Measurements from ENCODE around the gene SEMA7A.

SEMA7A gene

DNA sequence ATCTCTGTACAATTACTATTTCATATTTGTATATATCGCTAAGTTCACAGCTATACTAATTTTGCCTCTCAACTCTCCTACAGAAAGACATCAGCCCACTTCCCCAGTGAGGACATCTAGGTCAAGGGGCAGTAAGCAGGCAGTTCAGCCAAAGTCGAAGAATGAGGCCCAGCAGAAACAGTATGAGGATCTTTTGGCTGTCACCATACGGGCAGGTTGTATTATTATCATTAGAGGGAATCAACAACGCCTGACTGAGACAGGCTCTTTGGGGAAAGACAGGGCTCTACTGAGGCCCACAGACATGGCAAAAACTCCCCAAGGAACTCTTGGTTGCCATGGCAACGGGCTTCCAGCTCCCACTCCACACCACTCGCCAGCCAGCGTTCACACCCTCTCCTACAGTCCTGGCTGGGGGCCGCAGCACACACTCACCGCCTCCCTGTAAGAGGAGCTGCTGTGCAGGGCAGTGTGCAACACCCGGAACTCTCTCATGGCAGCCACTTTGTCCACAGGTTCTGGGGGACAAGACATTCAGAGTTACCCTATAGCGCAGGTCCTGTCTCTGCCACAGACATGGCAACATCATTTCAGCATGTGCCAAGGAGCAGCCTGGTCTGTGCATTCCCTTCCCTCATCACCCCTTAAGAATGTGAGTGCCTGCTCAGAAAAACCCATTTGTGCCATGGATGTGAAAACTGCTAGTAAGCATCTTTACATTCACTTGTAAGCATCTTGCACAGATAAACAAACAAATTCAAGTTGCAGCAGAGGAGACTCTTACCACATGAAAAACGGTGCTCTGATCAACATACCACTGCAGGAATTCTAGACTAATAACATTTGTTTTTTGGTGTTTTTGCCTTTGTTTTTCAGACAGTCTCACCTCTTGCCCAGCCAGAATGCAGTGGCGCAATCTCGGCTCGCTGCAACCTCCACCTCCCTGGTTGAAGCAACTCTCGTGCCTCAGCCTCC is 18.4 kb upstream of the SEMA7A start:
- DNase-seq (ENCODE audit: low spot score): no peak

DNA sequence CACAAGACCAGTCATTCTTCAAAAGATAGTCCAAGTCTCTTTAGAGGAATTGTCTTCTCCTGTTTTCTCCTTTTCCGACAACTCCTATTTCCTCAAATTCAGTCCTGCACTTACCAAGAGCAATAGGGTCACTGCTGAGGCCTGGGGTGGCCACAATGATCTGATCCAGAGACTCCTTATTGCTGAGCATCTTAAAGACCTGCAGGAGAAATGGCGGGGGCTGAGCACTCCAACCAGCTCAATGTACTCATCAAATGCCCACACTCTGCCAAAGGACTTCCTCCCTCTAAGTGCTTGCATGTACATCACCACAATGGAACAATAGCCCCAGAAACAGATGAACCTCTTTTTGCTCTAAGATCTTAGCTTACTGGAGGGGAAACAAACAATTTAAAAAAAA is 17.6 kb upstream of the SEMA7A start:
- no peak for DNase-seq (ENCODE audit: low spot score)

DNA sequence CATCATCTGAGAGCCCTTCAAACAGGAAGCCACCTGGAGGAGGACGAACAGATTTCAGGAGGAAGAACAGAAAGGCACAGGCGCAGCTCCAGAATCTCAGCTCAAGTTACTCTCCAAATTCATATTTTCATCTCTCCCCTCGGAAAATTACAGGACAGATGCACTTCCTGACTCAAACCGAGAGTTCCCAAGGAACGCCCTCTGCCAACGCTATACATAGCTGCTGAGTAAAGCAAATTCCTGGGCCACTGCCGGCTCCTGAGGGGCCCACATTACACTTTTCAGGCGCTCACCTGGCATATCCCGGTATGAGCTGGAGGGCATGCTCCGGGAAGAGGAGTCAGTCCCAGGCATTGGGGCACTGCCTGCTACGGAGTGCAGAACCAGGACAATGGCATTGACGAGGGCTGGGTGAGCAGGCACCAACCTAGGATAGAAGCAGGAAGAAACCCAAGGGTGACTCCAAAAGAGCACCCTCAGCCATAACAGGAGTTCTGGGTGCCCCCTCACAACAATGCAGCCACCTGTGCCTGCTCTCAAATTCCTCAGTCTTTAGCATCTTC is 16.0 kb upstream of the SEMA7A start:
- DNase-seq (ENCODE audit: low spot score): no peak

DNA sequence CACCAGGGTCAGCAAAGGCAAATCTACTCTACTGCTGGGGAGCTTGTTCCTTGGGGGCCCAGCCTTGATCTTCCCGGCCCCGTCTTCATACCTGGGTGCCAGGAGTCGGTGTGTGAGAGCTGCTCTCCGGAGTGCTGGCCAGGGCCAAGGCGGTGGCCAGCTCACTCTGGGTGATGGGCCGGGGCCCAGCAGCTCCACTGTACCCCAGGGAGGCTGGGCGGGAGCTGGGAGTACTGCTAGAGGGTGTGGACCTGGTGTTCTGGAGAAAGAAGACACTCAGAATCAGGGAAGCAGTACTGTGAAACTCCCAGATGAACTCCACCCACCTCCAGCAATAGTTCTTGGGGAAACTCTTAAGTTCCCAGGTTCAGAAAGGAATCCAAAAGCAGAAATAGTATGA is 15.3 kb upstream of the SEMA7A start:
- no peak for DNase-seq (ENCODE audit: low spot score)

DNA sequence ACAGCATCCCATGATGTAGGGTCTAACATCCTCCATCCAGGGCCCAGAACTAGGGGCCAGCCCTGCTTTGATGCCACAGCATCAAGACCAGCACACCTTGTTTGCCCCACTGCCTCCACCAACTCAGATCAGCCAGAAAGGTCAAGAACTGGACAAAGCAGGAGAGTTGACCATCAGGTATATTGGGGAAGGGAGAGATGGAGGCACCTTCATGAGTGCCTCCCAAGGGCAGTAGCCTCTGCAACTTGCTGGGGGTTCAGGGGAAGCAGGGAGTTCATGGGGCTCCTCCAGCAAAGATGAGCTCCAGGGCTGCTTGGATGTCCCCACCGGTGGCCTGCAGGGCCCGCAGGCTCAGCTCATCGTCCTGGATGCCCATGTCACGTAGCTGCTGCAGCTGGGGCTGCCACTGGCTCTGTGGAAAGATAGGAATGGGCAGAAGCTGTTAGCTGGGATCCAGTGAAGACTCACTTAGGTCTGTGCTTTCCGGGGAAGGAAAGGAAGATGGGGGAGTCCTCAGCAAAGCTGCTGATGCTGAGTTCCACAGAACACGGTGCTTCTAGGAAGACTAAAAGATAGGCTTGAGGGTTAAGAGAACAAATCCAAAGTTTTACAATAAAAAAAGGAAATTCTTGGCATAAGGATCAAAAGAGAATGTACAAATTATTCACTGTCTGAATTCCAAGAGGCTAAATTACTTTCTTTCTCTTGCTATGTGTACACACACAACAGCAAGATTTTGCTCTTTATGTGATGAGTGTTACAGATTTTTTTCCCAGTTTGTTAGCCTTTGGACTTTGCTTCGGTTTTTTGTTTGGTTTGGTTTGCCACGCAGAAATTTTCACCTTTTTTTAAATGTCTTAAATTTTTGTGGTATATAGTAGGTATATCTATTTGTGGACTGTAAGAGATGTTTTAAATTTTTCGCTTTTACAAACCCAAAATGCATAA is 12.3 kb upstream of the SEMA7A start:
- no peak for DNase-seq (ENCODE audit: low spot score)

DNA sequence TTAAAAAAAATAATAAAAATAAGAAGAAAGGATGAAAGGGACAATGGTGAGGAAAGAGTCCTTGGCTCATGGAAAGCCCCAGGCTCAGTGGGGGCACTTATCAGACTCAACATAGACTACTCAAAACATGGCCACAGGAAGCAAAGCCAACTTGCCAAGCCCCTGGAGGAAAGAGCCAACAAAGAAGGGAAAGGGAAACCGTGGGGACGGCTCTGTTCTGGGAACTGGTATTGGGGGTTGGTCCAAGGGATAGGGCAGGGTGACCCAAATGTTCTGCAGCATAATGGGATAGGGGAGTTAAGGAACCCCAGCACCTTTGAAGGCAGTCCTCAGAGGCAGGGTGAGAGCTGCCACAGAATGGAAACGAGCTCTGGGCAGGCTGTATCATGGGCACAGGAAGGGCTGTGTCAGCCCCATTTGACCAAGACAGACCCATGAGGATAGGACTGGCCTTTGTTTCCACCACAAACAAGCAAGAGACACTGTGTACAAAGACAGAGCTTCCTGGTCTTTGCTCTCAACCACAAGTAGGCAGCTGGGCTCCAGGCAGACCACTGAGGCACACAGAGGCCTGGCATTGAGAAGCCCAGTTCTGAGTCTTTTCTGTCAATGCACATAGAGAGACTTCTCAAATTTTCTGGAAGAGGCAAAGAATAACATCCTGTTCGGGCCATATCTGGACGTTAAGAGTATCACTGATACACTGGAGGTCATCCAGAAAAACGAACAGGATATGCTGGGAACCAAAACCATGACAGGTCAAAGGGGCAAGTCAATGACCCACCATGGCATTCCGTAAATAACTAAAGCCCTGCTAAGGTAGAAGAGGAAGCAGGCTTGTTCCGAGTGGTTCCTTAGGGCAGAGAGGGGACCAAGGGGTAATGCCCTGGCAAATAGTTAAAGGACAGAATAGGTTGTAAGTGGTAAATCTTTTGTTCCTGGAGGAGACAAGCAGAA is 10.6 kb upstream of the SEMA7A start:
- DNase-seq (ENCODE audit: low spot score): no peak

DNA sequence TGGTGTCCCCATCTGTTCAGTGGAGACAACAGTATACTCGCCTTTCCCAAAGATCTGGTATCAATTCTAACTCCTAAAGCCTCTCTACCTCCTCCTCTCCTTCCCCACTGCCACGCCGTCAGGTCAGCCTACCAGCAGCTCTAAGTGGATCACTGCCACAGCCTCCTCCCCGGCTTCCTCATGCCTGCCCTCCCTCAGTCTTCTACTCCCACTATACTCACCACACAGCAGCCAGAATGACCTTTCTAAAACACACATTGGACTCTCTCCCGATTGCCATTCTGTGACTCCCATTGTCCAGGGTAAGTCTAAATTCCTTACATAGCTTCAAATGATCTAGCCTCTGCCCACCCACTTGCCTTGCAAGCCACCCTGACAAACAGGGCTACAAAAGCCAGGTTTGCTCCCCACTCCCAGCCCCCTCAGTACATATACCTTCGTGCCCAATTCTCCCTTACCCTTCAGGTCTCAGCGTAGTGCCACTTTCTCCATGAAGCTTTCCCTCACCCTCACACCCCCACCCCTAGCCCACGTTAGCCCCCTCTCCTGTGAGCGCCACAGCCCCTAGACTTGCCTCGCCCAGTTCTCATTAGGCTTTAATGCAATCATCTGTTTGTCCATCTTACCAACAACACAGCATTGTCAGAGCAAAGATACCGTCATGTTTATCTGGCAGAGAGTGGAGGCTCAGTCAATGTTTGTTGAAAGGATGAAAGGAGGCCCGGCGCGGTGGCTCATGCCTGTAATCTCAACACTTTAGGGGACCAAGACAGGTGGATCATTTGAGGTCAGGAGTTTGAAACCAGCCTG is 9.5 kb upstream of the SEMA7A start:
- DNase-seq (ENCODE audit: low spot score): no peak

DNA sequence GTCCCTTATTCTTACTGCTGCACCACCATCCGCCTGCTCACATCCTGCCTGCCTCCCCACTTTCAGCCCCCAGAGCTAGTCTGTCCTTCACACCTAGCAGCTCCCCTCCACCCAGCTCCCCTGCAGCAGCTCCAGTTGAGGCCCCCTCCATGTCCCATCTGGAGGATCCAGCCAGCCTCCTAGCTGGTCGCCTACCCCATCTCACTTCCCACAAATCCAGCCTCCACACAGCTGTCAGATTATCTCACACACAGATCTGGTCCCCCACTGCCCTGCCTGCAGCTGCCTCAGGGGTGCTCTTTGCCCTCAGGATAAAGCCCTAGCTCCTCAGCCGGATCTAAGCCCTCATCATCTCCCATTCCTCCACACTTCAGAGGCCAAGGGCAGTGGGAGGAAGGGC is 8.8 kb upstream of the SEMA7A start:
- DNase-seq (ENCODE audit: low spot score): no peak

DNA sequence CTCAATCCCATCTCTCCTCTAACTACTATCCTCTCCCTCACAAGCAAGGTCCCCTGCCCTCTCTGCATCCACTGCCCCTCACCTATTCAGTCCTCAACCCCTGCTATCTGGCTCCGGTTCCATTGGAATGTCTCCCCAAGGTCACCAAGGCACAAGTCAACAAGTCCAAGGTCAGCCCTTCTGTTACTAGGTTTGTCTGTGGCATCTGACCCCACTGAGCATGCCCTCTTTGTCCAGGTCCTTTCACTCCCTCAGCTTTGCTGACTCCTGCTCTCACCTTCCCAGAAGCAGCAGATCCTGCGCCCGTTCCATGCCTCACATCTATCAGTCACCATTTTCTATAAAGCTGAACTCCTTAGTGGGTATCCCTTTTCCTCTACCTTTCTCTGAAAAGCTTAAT is 8.3 kb upstream of the SEMA7A start:
- DNase-seq (ENCODE audit: low spot score): no peak

DNA sequence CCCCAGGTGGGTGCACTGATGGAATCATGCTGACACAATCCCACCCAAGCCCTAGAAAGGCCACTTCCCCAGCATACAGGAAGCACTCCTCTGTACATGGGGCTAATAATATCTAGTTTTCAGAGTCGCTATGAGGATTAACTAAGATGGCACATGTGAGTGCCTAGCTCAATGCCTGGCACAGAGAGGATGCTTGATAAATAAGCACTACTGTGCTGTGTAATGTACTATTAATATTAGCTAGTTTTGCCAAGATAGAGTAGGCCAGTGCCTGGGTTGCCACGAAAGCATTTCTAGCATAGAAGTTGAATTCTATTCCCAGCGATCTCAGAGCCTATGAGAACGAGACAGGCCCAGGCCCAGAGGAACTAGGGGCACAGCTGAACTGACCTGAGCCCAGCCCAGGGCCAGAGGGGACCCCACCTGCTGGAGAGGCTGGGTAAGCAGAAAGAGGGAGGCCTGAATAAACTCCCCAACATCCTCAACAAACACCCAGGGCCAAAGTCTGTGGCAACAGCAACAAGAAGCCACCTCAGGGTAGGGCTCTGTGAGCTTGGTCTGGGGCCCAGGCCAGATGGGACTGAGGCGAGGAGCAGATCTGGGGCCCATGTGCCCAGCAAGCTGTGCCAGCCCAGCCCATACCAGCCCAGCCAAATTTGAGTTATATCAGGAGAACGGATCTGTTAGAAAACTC is 7.6 kb upstream of the SEMA7A start:
- no peak for DNase-seq (ENCODE audit: low spot score)

DNA sequence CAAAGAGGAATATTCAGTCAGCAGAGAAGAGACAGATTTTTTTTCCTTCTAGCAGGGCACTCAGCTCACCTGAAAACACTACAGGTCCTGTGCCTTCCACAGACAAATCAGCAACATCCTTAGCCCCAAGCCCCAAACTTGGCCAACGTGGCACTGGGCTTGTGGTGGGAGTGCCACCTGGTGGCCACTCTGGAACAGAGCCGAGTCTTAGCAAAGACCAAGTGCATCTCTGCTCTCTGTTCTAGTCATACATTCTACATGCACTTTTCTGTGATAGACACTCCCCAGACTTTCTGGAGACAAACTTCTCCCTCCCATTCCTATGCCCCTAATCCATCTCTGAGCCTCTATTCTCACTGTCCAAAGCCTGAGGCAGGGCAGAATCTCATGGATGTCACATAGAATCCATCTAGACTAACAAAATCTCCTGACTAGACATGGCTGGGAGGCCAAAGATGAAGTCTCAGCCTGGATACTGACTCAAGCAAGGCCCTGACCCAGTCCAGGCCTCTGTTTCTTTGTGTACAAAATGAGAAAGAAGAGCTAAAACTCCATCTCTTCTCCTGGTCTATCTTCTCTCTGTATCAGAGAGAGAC is 5.1 kb upstream of the SEMA7A start:
- peak; percentile 82 for DNase-seq (ENCODE audit: low spot score)

DNA sequence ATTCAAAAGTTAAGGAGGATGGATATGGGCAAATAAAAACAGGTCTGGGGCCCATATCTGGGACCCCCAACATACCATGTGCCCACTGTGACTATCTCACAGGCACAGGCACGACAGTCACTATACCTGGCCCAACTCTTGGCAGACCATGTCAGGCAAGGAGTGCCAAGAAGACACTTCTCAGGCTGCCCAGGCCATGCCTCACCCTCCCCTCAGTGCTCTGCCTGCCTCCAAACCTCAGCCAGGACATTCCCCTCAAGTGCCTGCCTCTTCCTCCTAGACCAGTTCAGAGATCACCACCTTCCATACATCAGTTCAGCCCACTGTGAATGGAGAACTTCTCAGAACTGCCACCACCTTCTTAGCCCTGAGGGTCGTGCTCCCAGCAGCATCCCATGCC is 4.4 kb upstream of the SEMA7A start:
- no peak for DNase-seq (ENCODE audit: low spot score)

DNA sequence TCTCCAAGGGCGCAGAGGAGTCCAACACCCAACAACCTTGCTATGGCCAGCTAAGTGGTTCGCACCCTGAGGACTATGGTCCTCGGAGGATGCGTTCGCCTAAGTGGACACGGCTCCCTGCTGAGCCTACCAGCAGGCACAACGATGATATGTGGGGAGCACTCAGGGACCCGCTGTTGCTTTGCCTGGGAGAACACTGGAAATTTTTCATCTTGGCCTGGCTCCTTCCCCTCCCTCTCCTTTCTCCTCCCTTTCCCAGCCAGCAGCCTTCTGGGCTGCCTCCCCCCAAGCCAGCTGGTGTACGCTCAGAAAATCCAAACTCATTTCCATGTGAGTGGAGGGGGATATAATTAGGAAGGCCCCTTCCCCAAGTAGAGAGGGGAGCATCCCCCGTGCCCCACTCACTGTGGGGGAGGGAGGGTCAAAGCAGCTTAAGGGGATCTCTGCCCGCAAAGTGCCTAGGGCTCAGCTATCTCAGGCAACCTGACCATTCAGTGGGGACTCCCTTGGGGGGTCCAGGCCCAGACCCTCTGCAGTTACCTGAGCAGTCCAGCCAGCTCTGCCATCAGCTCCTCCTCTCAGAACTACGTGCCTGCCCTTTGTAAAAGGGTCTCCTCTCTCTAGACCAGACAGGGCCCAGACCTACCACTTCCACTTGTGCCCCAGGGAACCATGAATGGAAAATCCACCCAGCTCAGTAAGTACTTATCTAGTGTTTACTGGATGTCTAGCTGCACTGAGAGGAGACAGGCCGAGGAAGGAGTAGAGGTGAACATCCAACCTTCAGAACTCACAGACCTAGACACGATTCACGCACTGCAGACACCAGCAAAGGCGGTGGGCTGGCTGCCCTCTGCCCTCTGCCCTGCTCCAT is 742 bp upstream of the SEMA7A start:
- no peak for DNase-seq (ENCODE audit: low spot score)

DNA sequence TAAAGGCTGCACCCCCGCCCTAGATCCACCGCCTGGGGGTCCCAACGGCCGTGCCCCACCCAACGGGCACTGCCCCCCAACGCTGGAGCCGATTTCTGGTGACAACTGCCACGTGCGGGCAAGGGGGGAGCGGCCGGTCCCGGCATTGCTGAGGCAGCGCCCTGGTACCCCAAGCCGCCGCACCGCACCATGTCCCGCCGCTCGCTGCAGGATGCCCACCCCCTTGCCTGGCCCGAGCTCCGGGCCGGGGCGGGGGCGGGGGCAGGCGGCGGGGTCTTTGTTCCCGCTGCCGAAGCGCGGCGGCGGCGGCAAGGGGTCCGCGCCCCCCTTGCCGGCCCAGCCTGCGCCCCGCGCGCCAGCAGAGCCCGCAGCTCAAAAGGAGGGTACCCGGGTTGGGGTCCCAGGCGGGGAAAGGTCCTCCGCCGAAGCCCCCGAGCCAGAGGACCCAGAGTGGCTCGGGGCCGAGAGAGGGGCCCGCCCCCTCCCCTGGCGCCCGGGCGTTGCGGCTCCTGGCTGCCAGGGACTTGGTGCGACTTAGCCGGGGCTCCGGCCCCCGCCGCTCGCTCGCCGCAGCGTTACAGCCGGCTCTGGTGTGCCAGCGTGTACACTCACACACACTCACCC is 678 bp downstream of the SEMA7A start:
- DNase-seq (ENCODE audit: low spot score): no peak

DNA sequence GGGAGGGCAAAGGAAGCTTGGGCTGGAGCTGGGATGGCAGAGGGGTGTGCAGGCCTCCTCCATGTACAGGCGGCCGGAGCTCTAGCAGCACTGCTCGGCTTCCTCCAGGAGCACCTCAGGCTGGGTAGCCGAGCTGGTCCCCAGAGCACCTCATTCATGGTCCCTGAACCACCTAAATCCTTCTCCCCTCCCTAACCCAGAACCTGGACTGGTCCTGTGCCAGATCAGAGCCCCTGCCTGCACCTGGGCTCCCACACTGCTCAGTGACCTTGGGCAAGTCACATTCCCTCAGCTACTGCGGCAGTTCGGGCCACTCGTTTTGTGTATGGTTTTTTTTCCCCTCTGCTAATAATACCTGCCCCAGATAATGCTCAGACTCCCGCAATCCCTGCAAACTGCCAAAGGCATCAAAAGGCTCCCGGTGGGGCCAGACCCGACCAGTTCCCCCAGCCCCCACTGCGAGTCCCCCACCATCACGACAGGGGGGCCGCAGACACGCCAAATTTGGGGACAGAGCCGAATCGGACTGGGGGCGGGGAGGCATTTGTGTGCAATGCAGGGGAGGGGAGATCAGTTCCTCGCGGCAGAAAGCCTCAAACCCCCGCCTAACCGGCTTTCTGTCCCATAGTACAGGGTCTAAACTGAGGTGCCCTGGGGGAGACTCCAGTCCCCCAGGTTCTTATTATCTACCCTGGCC is 1.3 kb downstream of the SEMA7A start:
- no peak for DNase-seq (ENCODE audit: low spot score)

DNA sequence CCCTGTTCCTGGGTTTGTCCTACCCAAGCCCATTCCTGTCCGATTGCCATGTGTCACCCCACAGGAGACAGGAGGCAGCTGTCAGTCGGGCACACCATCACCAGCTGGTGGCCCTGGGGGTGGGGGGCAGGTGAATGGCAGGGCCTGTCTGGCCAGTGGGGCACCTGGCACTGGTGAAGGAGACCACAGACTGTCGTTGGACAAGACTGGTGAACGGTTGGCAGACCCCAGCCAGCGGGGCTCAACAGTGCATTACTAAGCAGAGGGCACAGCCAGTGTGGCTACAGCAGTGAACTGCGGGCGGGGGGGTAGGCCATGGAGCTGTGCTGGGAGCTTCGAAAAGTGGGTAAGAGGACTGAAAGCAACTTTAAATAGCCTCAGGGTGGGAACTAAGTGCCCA is 2.1 kb downstream of the SEMA7A start:
- DNase-seq (ENCODE audit: low spot score): no peak

DNA sequence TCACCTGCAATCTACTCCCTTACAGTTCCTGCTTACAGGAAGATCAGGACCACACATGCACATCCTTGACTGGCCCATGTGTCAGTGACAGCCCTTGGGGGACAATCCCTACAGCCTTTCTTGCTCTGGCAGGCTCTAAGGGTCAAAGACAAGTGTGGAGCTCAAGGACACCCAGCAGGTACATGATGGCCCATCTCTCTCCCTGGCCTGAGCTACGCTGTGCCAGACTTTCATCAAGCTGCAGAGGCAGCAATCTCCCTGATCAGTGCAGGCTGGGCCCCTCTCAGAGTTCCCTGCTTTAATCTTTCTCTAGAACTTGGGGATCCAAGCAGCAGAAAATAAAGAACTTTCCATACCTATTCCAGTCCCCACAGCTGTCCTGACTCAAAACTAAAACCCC is 2.6 kb downstream of the SEMA7A start:
- DNase-seq (ENCODE audit: low spot score): no peak

Data from ecto neural progenitor cell (in vitro differentiated cells).